ENCODE data around the gene CHST8.

DNA sequence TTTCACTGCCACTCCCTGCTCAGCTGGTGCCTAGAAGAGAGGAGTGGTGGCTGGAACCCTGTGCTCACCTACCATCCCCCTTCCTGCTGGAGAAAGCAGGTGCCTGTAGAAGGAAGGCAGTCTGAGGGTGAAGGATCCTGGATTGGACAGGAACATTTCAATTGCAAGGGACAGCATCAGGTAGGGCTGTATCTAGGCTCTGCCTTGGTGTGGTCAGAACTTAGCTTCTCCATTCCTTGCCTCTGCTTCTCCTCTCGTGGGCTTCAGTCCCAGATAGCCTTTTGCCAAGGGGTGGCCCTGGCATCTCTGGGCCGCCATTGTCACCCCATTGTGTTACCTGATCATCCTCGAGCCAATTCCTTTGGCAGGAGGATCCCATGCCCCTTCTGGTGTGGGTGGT is 101.8 kb downstream of the CHST8 start:
- TF ChIP-seq CTCF (conservative IDR thresholded peaks at IDR 0.05; ENCODE audit: low read length): no peak
- TF ChIP-seq EZH2phosphoT487 (IDR thresholded peaks at IDR 0.05; ENCODE audit: borderline replicate concordance): no peak

All from Loucy (cell line).